Myocyte (in vitro differentiated cells): ENCODE results near the gene MYCN. TPM values are rescaled to one million over a fixed set of nuclear protein-coding genes. Genes with fewer than 3 reads are reported as not detected.
"Not testable (repeated sequence)": the region's sequence is repeated elsewhere in the genome, so short reads cannot be mapped to it uniquely, and the experiment has no call there.

Experiments used
- DNase-seq: peaks from one replicate; pipeline ENCODE4 v3.0.0-alpha.2; 2012; ENCODE audit warnings: low read depth
- total RNA-seq: library from RNA; depleted of rRNA; stranded (reverse); fragments of >200 nt; gene quantifications from 2 replicates; pipeline ENCODE4 v1.2.3, GENCODE V29; 2014

MYCN gene
- total RNA-seq, 1 donor from 2014 or later, result not detected

DNA sequence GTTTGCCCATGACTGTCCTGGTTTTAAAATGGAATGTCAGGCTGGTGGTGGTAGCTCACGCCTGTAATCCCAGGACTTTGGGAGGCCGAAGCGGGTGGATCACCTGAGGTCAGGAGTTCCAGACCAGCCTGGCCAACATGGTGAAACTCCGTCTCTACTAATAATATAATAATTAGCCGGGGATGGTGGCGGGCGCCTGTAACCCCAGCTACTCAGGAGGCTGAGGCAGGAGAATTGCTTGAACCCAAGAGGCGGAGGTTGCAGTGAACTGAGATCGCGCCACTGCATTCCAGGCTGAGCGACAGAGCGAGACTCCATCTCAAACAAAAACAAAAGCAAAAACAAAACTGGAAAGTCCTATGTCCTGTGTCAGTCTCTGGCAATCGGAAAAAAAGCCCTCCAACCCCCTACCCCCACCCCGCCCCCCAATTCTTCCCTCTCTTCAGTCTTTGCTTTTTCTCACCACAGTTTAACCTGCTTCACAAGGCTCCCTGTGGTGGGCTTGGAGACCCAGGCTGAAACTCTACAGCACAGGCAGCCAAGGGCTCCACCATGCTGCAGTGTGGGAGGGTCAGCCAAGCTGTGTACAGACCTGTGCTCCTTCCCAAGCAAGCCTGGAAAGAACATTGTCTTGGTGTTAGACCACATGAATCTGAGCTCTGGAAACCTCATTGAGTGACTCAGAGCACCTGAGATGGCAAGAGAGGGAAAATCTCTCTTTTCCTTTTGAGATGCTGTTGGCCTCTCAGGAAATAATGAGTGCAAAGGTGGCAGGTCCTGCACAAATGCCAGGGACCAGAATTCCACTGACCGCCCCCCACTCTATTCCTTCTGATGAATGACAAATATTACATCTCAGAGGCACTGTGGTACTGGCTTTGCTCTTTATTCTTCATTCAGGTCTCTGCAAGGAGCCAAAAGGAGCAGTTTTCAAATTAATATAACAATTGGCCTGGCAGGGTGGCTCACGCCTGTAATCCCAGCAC is 16.7 kb downstream of the MYCN start:
- DNase-seq, result no peak

DNA sequence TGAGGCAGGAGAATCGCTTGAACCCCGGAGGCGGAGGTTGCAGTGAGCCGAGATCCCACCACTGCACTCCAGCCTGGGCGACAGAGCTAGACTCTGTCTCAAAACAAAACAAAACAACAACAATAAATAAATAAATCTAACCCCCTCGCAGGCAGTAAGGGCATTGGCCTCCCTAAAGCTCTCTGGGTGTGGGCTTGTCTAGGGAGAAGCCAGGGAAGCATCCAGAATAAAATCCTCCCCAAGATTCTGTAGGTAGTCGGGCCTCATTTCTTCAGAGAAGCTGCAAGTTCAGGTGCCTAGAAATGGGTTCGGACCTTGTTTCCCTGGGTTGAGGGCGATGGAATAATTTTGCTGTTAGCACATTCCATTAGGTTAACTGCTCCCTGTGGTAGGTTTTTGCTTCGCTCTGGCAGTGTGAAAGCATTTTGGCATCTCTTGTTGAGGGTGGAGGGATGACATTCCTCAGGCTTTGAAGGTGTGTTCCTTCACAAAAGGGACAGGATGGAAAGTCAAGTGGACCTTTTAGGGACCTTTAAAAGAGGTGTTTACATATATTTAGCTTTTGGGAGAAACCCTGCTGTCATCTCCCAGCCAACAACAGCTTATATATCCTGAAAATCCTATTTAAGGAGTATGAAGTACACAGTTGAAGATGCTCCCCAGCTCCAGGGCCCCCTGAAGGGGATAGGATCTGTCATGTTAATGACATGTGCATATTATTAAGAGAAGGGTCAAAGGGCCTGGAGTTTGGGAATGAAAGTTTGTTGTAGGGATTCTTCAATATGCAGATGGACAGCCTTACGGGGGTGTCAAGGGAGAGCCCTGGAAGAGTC is 17.7 kb downstream of the MYCN start:
- DNase-seq, result no peak

DNA sequence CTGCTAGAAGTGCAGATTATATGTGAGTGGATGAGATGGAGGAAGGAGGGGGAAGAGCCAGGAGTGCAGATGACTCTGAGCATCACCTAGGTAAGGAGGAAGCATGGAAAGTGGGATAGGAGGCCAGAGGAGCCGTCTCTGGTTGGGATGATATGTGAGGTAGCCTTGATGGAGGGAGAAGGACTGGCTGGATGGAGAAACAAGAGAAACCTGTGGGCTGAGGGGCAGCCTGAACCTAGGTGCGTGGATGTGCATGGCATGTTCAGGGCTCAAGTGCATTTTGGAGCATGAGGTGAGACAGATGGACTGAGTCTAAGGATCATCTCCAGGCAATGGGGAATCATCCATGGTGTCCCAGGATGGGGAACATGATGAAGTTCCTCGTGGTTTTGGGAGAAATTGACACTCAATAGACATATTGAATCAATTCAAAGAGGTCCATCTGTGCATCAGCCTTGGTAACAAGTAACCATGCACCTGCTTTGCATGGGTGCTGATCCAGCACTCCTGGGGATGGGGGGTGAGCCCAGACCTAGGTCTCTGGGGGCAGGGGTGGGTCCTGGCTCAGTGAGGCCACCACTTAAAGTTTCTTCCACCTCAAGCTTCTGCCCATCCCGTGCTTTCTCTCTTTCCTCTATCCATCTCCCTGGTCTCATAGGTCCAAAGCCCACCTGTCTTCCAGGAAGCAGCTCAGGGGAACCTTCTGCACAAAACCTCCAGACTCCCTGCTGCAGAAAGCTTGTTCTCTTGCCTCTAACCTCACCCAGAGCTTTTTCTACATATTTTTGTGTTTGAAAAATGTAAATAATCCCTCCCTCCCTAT is 19.2 kb downstream of the MYCN start:
- DNase-seq, result no peak

DNA sequence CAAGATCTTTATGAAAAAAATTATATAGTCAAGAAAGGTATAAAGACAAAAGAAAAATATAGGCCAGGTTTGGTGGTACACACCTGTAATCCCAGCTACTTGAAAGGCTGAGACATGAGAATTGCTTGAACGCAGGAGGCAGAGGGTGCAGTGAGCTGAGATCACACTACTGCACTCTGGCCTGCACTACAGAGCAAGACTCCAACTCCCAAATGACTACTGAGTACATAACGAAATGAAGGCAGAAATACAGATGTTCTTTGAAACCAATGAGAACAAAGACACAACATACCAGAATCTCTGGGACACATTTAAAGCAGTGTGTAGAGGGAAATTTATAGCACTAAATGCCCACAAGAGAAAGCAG is 19.8 kb downstream of the MYCN start:
- DNase-seq, result not testable (repeated sequence)

DNA sequence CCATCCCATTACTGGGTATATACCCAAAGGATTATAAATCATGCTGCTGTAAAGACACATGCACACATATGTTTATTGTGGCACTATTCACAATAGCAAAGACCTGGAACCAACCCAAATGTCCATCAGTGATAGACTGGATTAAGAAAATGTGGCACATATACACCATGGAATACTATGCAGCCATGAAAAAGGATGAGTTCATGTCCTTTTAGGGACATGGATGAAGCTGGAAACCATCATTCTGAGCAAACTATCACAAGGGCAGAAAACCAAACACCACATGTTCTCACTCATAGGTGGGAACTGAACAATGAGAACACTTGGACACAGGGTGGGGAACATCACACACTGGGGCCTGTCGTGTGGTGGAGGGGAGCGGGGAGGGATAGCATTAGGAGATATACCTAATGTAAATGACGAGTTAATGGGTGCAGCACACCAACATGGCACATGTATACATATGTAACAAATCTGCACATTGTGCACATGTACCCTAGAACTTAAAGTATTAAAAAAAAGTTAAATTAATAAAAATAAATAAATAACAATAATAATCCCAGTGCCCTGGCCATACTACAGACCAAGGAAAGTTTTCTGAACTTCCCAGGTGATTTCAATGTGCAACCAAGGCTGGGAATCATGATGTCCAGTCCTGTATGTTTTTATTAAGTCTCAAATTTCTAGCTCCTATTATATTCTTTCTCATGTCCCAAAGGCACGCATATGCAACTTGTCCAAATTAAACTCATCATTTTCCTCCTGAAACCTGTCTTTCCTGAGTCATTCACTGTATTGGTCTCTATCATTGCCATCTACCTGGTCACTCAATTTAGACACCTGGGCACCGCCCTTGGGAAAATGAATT is 23.0 kb downstream of the MYCN start:
- not testable (repeated sequence) for DNase-seq

DNA sequence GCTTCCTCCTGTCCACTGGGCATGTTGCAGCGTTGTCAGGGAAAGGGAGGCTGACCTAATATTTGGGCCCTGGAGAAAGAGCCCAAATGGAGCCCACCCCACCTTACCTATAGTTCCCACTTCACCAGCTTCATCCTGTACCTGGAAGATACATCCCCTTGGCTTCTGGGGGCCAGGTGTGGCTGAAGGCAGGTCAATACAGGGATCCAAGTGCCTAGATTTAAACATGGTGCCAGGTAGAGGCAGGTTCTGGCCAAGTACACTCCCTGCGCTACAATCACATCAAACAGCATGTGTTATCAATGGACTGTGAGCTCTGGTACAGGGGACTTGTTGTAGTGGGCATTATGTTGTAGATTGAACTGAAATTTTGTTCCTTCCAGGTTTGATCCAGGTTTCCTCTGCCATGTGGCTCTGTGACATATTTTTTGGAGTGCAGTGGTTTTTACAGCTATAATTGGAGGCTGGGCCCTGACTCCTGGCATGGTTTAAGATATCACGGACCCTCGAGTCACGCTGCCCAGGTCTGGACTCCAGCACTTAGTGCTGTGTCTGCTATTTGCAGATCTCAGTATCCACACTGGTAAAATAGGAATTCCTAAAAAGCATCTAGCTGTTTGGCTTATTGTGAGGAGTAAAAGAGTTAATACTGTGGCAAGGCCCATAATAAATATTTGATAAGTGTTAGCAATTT is 23.8 kb downstream of the MYCN start:
- DNase-seq, result no peak

- DNase-seq, result no peak
These were observed 24.7 kb downstream of the MYCN start for GRCh38 chr2:15964936-15965563.

DNA sequence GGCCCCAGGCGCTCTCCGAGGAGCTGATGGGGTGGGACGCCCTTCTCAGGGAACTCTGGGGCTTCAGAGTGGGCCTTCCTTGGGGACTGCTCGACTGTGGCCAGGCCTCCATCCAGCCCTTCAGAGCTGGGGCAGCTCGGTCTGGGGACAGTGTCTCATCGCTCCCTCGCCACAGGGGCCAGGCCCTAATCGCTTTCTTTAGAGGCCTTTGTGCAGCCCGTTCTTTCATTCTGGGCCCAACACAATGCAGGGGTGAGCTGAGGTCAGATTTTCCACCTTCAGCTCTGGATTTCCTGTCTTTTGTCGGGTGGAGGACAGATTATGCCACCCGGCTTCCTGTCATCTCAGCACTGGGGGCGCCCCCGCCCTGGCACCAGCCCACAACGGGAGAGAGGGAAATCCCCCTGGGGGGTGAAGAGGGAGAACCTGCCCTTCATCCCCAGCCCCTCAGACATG is 25.2 kb downstream of the MYCN start:
- no peak for DNase-seq

- no peak for DNase-seq
These were observed 27.3 kb downstream of the MYCN start for GRCh38 chr2:15967415-15968279.

GRCh38 chr2:15968280-15969178 is 28.2 kb downstream of the MYCN start:
- DNase-seq, result no peak

DNA sequence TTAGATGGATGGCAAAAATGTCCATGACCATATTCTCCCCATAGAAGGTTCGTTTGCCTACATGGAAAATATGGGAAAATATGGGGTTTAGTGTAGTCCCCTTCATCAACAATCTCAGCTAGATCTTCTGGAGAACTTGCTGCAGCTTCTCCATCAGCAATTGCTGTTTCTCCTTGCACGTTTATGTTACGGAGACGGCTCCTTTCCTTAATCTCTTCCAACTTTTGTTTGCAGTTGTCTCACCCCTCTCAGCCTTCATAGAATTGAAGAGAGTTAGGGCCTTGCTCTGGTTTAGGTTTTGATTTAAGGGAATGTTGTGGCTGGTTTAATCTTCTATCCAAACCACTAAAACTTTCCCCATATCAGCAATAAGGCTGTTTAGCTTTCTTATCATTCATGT is 28.9 kb downstream of the MYCN start:
- DNase-seq, result no peak

DNA sequence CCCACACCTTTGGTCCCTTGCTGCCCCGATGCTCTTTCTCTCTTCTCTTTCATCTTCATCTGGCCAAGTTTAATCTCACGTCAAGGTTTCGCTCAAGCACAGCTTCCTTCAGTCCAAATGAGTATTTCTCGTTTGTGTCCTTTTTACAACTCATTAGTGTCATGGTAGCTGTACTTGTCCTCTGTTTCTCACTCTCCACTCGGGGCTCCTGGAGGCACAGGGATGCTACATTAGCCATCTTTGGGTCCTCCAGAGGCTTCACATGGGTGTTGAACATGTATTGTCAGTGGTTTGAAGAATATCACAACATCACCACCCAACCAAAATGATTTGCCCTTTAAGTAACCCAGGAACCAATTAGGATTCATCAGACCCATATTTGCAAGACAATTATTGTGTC is 30.4 kb downstream of the MYCN start:
- no peak for DNase-seq

DNA sequence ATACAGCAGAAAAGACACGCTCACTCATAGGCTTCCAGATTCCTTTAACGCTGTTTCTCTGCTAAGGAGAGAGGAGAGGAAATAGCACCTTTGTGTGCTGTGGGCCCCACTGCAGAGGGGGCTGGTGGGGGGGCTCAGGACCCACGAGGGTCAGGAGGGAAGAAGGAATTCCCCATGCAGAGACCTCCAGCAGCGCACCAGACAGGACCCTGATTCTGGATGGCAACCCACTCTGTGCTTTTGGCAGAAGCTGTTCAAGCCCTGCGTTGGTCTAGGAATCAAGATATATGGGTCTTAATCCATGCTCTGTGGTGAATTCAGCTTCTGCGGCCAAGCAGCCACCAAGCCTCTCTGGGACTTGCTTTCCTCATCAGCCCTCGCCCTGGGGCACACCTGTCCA is 31.0 kb downstream of the MYCN start:
- no peak for DNase-seq

DNA sequence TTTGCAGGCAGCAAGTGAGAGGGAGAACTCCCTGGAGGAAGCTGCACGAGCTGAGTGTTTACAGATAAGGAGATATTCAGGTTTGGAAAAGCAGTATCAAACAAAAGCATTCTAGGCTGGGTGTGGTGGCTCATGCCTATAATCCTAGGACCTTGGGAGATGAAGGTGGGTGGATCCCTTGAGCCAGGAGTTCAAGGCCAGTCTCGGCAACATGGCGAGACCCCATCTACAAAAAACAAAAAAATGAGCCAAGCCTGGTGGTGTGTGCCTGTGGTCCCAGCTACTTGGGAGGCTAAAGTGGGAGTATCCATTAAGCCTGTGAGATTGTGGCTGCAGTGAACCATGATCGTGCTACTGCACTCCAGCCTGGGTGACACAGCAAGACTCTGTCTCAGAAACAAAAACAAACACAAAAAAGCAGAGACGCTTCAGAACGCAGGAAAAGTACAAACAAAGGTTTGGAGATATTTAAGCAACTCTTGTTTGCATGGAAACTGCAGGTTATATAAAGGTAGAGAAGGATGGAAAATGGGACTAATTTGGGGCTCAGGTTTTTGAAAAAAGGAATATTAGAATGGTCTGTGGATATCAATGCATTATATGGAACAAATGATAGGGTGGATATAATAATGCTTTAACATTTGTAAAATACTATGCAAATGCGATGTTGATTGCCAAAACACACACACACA is 31.6 kb downstream of the MYCN start:
- no peak for DNase-seq

DNA sequence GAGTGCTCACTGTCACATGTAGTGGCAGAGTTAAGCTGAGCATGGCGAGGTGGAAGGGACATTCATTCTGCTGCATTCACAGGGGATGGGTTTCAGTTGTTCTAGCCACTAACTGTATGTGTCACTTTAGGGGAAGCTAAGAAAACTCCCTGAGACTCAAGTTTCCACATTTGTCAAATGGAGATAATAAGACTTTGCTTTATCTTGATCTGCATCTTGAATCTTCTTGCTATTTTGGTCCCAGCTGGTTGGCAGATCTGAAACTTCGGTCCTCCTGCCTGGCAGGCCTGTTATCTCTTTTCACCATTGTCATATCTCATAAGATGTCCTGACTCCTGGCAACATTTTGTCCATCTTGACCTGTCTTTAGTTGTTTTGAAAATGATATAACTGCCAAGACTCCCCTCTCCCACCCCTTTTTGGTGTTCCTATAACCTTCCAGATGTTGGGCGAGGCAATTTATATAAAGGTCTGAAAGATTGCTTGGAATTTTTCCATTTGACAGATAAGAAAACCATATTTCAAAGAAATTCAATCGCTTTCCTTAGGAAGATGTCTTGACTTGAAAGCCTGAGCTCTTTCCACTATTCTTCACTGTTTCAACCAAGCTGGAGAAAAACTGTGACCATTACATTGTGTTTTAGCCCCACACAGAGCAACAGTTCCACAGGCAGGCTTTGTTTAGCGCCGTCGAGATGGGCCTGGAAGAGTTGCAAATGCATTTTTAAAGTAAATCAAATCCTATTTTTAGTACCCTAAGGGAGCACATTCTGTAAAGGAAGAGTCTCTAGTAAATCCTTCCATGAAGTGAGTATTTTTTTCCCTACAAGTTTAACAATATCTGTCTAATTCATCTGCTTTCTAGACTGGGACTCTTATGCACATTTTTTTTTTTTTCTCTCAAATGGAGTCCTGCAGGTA is 33.4 kb downstream of the MYCN start:
- no peak for DNase-seq
